Measurements from ENCODE around the gene ATXN1.

ATXN1 gene

GRCh38 chr6:16415677-16416076 lies 345.6 kb downstream of the ATXN1 start:
- H3K9ac ChIP-seq (ENCODE audit: low read length) = no peak overlapping the region
- no peaks in the 10 kb centered on the region for H3K36me3 ChIP-seq (ENCODE audit: low read length)
- H2AFZ ChIP-seq (ENCODE audit: low read depth, low read length, severe bottlenecking) = no peak overlapping the region
- TF ChIP-seq CTCF (IDR thresholded peaks at IDR 0.05; ENCODE audit: insufficient read depth, low read length, poor library complexity, severe bottlenecking) (no peak), EZH2phosphoT487 (conservative IDR thresholded peaks at IDR 0.05; ENCODE audit: low read length) (no peak)
- no peak overlapping the region for H3K4me2 ChIP-seq (ENCODE audit: low read depth, low read length, poor library complexity, severe bottlenecking)
- no peaks in the 10 kb centered on the region for H3K79me2 ChIP-seq (ENCODE audit: insufficient read depth, low read length)
- H3F3A ChIP-seq (ENCODE audit: insufficient read depth) = peaks cover 8% of the 10 kb centered on the region
- no peaks in the 10 kb centered on the region for H4K20me1 ChIP-seq (ENCODE audit: low read depth, low read length)
- no peak overlapping the region for H3K27ac ChIP-seq (ENCODE audit: low read depth, low read length)
- no peaks in the 10 kb centered on the region for H3K9me3 ChIP-seq (ENCODE audit: insufficient read depth, low read length)
- no peaks in the 10 kb centered on the region for H3K9me2 ChIP-seq (replicated peaks; ENCODE audit: insufficient read depth, low read length)
- H3K27me3 ChIP-seq (ENCODE audit: low read length) = no peaks in the 10 kb centered on the region
- no peak overlapping the region for H3K4me3 ChIP-seq (ENCODE audit: insufficient read depth, low read length, poor library complexity, severe bottlenecking)

GRCh38 chr6:16414205-16414604 lies 347.1 kb downstream of the ATXN1 start:
- no peak overlapping the region for H2AFZ ChIP-seq (ENCODE audit: low read depth, low read length, severe bottlenecking)
- TF ChIP-seq CTCF (IDR thresholded peaks at IDR 0.05; ENCODE audit: insufficient read depth, low read length, poor library complexity, severe bottlenecking) (no peak), EZH2phosphoT487 (conservative IDR thresholded peaks at IDR 0.05; ENCODE audit: low read length) (no peak)
- H3K79me2 ChIP-seq (ENCODE audit: insufficient read depth, low read length) = no peaks in the 10 kb centered on the region
- no peak overlapping the region for H3K9ac ChIP-seq (ENCODE audit: low read length)
- H3K4me2 ChIP-seq (ENCODE audit: low read depth, low read length, poor library complexity, severe bottlenecking) = no peak overlapping the region
- H3K27me3 ChIP-seq (ENCODE audit: low read length) = no peaks in the 10 kb centered on the region
- no peaks in the 10 kb centered on the region for H3K36me3 ChIP-seq (ENCODE audit: low read length)
- H3K9me3 ChIP-seq (ENCODE audit: insufficient read depth, low read length) = no peaks in the 10 kb centered on the region
- H3K9me2 ChIP-seq (replicated peaks; ENCODE audit: insufficient read depth, low read length) = no peaks in the 10 kb centered on the region
- H3F3A ChIP-seq (ENCODE audit: insufficient read depth) = no peaks in the 10 kb centered on the region
- no peak overlapping the region for H3K4me3 ChIP-seq (ENCODE audit: insufficient read depth, low read length, poor library complexity, severe bottlenecking)
- H4K20me1 ChIP-seq (ENCODE audit: low read depth, low read length) = no peaks in the 10 kb centered on the region
- H3K27ac ChIP-seq (ENCODE audit: low read depth, low read length) = no peak overlapping the region

DNA sequence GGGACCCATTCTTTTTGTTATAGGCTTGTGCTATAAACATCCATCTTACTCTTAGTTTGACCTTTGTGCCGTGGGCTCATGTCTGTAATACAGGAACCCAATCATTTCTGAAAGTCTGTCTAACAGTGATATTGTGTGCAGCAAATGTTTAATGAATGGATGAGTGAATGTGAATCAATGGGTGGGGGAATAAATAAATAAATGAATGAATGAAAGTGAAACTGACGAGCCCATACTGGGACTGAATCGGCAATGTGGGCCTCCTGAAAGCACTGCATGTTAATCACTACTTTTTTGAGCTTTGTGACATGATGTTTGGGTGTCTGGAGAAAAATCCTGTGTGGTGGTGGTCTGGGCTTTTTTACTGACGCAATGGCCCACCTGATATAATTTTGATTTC lies 347.9 kb downstream of the ATXN1 start:
- Histone ChIP-seq H4K20me1 (ENCODE audit: low read depth, low read length) (no peaks in the 10 kb centered on the region), H3K79me2 (ENCODE audit: insufficient read depth, low read length) (no peaks in the 10 kb centered on the region), H3K36me3 (ENCODE audit: low read length) (no peaks in the 10 kb centered on the region), H3K9ac (ENCODE audit: low read length) (no peak overlapping the region), H3K9me2 (replicated peaks; ENCODE audit: insufficient read depth, low read length) (no peaks in the 10 kb centered on the region), H3K9me3 (ENCODE audit: insufficient read depth, low read length) (no peaks in the 10 kb centered on the region), H3K27me3 (ENCODE audit: low read length) (no peaks in the 10 kb centered on the region), H3K27ac (ENCODE audit: low read depth, low read length) (no peak overlapping the region), H2AFZ (ENCODE audit: low read depth, low read length, severe bottlenecking) (no peak overlapping the region), H3K4me2 (ENCODE audit: low read depth, low read length, poor library complexity, severe bottlenecking) (peak overlapping the region; percentile 24), H3F3A (ENCODE audit: insufficient read depth) (no peaks in the 10 kb centered on the region), H3K4me3 (ENCODE audit: insufficient read depth, low read length, poor library complexity, severe bottlenecking) (no peak overlapping the region)
- TF ChIP-seq CTCF (IDR thresholded peaks at IDR 0.05; ENCODE audit: insufficient read depth, low read length, poor library complexity, severe bottlenecking) = no peak
- TF ChIP-seq EZH2phosphoT487 (conservative IDR thresholded peaks at IDR 0.05; ENCODE audit: low read length) = no peak
